GM18951 (cell line): ENCODE results near the gene C1QTNF6.
"Not testable (repeated sequence)": the region's sequence is repeated elsewhere in the genome, so short reads cannot be mapped to it uniquely, and the experiment has no call there.

Source experiments
- POLR2A ChIP-seq: IDR thresholded peaks from 4 replicates; pipeline ENCODE4 v1.6.1; 2011; ENCODE audit warnings: mild to moderate bottlenecking; ENCODE audit not compliant: insufficient read length, insufficient read depth; ENCODE audit errors: extremely low read depth
- in situ Hi-C: fragments of 300-500 bp; cut with MboI; formaldehyde crosslinking; loops from one replicate; pipeline ENCODE4 v1.12.0; 2022; ENCODE audit warnings: low sequenced_read_pairs, mixed read lengths, inconsistent platforms; ENCODE audit not compliant: unreplicated experiment

Gene C1QTNF6

GRCh38 chr22:37208401-37209139 lies 20.5 kb upstream of the C1QTNF6 start:
- no peak for TF ChIP-seq POLR2A
- in situ Hi-C loops, result no loop called here

GRCh38 chr22:37207981-37208380 lies 19.9 kb upstream of the C1QTNF6 start:
- no peak for TF ChIP-seq POLR2A
- in situ Hi-C loops, result no loop called here

DNA sequence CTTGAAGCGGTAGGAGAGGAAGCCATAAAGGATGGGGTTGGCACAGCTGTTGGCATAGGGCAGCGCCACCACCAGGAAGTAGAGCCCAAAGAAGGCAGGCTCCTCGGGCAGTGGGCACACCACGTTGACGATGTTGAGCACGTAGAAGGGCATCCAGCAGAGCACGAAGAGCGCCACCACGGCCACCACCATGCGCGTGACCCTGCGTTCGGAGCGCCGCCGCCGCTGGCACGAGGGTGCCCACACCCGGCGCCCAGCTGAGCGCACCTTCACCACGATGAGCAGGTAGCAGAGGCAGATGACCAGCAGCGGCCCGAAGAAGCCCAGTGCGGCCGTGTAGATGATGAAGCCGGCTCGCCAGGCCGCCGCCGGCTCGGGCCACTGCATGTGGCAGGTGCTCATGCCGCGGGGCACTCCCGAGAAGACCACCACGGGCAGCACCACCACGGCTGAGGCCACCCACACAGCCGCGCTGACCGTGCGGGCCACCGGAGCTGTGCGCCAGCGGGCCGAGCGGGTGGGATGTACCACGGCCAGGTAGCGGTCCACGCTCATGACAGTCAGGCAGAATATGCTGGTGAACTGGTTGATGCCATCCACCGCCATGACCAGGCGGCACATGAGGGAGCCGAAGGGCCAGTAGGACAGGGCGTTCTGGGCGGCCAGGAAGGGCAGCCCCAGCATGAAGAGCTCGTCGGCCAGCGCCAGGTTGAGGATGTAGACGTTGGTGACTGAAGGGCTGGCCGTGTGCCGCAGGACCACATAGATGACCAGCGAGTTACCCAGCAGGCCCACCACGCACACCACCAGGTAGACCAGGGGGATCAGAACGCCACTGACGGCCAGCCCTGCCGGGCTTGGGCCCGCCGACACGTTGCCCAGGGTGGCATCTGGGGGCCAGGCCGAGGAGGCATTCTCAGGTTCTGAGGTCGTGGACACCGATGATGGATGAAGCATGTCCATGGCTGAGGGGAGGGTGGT lies 19.1 kb upstream of the C1QTNF6 start:
- in situ Hi-C loops, result no loop called here
- no peak for TF ChIP-seq POLR2A

DNA sequence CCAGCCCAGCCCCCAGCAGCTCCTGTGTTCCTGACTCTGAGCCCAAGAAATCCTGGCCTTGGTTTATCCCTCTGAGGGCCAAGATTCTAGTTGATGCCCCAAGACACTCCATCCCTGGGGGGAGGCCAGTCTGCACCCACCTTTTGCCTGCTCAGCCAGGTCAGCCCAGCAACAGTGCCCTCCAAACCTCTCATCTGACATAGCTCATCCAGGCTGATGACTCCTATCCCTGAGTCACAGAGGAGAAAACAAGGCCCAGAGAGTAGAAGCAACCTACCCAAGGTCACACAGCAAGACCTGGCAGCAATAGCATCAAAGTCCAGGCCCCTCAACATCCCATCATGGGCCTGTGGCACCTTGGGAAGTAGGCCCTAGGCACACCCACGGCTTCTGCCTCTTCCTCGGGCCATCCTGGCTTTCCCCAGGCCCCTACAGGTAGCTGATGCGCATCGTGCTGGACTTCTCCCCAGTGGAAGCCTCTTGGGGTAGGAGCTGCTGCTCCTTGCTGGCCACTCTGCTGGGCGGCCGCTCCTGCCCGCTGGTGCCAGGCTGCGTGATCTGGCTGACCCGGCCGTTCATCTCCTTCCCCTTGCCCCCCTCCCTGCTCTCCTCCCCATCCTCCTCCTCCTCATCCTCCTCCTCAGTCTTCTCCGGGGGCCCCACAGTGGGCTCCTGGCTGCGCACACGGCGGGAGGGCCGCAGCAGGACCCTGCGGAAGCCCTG lies 18.2 kb upstream of the C1QTNF6 start:
- no peak for TF ChIP-seq POLR2A
- in situ Hi-C loops, result no loop called here

GRCh38 chr22:37205046-37205445 lies 17.0 kb upstream of the C1QTNF6 start:
- in situ Hi-C loops, result no loop called here
- TF ChIP-seq POLR2A, result no peak

DNA sequence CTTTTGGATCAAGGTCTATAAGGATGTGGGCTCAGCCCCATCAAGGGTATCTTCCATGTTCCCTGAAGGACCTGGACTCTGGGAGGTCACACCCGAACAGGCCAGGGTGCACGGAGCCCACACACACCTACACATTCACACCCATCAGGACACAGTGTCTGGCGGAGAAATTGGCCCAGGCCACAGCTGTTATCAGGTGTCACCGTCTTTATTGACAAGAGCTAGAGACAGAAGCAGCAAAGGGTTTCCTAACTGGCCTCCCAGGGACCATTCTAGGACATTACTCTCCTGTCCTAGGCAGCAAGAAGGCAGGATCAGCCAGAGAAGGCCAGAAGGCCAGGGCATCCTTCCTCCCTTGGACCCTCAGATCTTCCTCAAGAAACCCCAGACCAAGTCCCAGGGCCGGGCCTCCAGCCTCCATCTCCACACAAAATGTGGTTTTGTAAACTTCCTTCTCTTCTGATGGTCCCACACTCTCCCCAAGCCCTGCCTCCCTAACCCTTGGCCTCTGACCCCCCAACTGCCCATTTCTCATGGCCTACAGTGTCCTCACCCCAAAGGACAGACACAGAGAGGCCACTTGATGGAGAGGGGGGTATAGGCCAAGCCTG lies 16.1 kb upstream of the C1QTNF6 start:
- TF ChIP-seq POLR2A, result no peak
- in situ Hi-C loops, result no loop called here

DNA sequence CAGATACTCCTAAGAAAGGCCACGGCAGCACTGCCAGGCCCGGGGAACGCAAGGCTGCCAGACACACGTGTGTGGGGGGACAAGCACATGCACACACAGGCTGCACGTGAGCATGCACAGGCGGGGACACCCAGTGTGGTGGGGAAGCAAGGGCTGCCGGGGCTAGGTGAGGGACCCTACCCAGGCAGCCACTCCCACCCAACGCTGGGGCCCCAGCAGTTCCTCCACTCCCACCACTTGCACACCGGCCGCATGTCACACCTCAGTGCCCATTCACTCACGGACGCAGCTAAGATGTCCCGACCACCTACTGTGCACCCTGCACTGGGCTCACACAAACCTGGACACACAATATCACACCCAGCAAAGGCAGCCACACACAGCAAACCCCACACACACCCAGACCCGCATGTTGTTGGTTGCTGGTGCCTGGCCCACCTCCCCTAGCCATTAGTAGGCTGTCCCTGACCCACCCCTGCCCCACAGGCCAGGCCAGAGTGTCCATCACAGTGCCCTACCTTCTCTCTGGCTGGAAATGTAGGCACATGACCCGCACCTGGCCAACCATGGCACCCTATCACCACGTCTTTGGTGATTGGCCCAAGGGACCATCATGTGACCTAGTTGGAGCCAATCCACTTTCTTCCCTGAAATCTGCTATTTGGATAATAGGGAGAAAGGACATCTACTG lies 15.5 kb upstream of the C1QTNF6 start:
- TF ChIP-seq POLR2A, result no peak
- in situ Hi-C loops, result no loop called here

- TF ChIP-seq POLR2A, result no peak
- in situ Hi-C loops, result no loop called here
These were observed 14.7 kb upstream of the C1QTNF6 start for GRCh38 chr22:37202716-37203115.

GRCh38 chr22:37202001-37202555 lies 14.0 kb upstream of the C1QTNF6 start:
- no peak for TF ChIP-seq POLR2A
- in situ Hi-C loops, result no loop called here

DNA sequence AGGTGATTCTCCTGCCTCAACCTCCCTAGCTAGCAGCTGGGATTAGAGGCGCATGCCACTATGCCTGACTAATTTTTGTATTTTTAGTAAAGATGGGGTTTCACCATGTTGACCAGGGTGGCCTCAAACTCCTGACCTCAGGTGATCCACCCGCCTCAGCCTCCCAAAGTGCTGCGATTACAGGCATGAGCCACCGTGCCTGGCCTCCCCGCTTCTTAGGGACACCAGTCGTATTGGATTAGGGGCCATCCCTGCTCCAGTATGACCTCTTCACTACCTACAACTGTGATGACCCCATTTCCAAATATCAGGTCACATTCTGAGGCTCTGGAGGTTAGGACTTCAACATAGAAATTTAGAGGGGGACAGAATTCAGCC lies 13.4 kb upstream of the C1QTNF6 start:
- in situ Hi-C loops, result not testable (repeated sequence)

DNA sequence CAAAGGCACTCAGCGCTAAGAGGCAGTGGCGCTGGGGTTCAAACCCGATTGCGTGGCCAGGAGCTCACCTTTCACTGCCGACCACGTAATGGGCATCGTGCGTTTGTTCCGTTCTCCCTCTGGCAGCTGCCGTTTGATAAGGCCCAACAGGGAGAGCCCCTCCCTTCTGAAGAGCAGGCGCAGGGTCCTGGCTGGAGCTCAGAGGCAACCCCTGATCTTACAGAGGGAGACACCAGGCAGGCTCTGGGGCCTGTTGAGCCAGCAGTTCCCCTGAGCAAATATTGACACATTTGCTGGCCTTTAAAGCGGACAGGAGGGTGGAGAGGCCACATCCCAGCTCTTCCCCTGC lies 11.7 kb upstream of the C1QTNF6 start:
- in situ Hi-C loops, result no loop called here
- no peak for TF ChIP-seq POLR2A

- TF ChIP-seq POLR2A, result peak; percentile 93
- in situ Hi-C loops, result no loop called here
These were observed 11.2 kb upstream of the C1QTNF6 start for GRCh38 chr22:37199103-37199759.
